Activated T-cell treated with anti-CD3 and anti-CD28 coated beads for 4 hours (primary cell): ENCODE results near the gene C19orf38.
"Not testable (repeated sequence)": the region's sequence is repeated elsewhere in the genome, so short reads cannot be mapped to it uniquely, and the experiment has no call there.

Source experiments
- DNase-seq: peaks from one replicate; pipeline ENCODE4 v3.0.0-alpha.2; 2020

The C19orf38 gene

DNA sequence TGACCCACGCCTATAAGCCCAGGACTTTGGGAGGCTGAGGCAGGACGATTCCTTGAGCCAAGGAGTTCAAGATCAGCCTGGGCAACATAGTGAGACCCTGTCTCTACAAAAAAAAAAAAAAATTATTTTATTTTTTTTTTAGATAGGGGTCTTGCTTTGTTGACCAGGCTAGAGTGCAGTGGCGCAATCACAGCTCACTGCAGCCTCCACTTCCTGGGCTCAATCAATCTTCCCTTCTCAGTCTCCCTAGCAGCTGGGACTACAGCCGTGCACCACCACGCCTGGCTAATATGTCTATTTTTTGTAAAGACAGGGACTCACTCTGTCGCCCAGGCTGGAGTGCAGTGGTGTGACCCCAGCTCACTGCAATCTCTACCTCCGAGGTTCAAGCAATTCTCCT lies 4.7 kb downstream of the C19orf38 start:
- no peak for DNase-seq

DNA sequence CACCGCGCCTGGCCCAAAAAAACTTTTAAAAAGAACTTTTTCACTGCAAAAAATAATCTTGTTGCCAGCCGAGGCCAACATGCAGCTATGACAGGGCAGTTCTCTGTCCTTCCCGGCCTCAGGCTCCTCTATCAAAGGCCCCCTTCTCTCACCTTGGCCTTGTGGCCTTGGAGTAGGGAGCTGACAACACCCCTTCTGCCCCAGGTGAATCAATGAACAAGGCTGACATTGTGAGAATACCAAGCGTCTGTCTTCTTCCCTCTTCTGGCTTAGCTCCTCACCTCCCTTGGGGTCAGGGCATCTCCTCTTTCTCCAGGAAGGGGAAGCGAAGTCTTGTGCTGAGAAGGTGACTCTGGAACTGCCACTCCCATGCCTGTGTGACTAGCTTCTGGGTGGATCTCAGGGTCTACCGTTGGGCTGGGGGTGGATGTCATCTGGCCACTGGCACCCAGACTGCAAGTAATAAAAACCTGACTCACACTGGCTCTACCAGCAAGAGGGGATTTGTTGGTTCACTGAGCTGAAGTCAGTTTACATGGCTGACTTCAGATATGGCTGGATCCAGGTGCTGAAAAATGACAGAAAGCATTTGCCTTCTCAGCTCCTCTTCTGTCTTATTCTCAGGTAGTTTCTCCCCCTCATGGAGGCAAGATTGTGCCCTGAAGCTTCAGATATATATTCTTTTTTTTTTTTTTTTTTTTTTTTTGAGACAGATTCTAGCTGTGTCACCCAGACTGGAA lies 6.3 kb downstream of the C19orf38 start:
- DNase-seq = no peak

DNA sequence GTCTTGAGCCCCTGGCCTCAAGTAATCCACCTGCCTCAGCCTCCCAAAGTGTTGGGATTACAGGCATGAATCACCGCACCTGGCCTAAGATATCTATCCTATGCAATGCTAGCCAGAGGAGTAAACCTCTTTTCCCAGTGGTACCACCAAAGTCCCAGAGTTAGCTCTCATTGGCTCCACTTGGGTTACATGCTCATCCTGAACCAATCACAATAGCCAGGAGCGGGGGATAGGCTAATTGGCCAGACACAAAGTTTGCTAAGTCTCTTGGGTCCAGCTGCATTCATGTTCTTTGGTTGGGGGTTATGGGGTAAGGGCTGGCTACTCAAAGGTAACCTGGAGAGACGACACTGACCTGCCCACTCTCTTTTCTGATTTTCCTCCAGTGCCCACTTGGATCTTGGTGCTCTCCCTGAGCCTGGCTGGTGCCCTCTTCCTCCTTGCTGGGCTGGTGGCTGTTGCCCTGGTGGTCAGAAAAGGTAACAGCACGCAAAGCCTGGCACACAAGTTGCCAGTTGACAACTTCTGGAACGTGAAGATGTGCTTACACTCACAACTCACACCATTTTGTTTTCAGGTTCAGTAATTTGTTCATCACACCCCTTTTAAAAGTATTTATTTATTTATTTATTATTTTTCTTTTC lies 7.8 kb downstream of the C19orf38 start:
- DNase-seq = no peak

DNA sequence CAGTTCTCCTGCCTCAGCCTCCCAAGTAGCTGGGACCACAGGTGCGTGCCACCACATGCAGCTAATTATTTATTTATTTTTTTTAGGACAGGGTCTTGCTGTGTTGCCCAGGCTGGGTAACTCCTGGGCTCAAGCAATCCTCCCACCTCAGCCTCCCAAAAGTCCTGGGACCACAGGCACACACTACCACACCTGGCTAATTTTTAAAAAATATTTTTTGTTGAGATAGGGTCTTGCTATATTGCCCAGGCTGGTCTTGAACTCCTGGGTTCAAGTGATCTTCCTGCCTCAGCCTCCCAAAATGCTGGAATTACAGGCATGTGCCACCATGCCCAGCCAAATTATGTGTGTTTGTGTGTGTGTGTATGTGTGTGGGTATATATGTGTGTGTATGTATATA lies 8.7 kb downstream of the C19orf38 start:
- not testable (repeated sequence) for DNase-seq

DNA sequence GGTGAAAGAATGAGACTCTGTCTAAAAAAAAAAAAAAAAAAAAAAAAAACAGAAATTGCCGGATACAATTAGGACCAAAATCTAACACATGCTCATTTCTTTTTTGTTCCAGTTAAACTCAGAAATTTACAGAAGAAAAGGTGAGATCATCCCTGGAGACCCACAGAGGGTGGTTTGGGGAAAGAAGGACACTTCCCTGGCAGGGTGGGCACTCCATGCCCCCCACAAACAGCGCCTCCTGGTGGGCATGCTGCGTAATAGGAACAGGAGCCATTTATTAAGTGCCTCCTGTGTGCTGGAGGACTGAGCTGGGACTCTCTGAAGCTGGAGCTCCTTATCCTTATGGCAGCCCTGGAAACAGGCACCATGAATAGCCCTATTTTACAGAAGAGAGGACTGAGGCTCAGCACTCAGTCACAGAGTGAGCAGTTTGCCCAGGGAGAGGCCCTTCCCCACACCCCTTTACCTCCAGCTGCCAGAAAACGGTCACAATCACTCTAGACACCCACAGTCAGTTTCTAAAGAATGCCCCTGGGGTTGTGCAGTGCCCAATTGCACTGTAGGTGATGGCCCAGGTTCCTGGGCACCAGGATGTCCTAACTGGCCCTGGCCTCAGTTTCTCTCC lies 10.1 kb downstream of the C19orf38 start:
- DNase-seq = no peak

DNA sequence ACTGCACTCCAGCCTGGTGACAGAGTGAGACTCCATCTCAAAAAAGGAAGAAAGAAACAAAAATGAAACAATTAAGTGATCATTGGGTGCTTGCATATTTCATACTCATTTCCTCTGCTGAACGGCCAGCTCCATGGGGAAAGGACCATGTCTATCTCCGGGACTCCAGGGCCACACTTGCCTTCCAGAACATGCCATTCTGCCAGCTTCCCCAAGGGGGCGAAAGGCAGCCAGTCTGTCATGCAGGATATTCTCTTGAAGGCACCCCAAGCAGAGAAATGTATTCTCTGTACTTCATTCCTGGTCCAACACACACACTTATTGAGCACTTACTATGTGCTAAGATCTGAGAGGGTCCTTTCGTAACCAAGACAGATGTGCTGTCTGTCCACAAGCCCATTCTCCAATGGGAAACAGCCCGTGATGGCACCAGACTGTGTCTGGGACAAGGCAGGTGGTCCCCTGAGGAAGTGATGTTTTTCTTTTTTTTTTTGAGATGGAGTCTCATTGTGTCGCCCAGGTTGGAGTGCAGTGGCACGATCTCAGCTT lies 13.0 kb downstream of the C19orf38 start:
- no peak for DNase-seq

DNA sequence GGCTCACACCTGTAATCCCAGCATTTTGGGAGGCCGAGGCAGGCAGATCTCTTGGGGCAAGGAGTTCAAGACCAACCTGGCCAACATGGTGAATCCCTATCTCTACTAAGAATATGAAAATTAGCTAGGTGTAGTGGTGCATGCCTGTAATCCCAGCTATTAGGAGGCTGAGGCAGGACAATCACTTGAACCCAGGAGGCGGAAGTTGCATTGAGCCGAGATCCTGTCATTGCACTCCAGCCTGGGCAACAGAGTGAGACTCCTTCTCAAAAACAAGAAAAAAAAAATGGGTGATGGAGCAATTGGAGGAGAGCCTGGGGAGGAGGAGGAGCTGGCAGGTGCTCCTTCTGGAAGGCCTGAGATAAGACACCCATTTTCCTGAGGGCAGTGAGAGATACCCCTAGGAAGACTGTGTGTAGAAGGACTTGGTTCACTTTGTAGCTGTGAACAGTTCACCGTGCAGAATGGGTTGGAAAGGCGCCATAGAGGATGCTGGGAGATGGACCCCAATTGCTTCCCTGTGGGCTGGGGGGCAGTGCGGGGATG lies 14.4 kb downstream of the C19orf38 start:
- DNase-seq = no peak

DNA sequence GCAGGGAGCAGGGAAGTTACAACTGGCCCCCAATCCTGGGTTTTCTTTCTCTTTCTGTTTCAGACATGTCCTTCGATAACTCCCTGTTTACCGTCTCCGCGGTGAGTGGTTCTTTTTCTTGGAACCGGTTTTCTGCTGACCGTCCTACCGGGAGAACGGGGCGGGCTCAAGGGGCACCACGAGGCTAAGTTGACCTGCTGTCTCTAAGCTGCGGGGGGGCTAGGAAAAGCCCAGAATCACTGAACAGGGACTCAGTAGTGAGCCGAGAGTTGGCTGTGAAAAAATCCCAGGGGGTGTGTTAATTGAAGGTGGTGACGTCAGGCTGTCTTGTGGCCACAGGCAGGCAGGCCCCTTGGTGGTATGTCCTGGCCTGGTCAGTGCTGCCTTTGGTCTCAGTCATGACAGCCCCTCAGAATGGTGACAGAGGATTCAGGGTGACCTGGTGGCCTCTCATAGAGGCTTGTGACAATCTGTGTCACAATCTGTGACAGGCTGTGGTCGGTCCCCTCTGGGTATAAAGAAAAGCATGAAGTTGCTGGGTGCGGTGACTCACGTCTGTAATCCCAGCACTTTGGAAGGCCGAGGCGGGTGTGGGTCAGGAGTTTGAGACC lies 15.0 kb downstream of the C19orf38 start:
- no peak for DNase-seq

DNA sequence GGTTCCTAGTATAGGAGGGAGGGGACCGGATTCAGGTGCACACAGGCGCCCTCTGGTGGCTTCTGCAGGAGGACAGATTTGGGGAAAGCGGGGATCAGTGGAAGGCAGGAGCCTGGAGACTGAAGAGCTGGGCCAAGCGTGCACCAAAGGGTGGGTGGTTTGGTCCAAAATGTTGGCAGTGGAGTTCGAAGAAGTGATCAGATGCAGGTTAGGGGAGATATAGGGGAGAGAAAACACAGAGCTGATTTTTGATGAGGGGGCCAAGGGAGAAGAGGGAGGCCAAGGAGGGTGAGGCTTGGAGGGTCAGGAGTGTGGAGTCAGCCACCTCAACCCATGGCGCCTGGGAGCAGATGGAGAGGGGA lies 16.3 kb downstream of the C19orf38 start:
- peak; percentile 70 for DNase-seq

DNA sequence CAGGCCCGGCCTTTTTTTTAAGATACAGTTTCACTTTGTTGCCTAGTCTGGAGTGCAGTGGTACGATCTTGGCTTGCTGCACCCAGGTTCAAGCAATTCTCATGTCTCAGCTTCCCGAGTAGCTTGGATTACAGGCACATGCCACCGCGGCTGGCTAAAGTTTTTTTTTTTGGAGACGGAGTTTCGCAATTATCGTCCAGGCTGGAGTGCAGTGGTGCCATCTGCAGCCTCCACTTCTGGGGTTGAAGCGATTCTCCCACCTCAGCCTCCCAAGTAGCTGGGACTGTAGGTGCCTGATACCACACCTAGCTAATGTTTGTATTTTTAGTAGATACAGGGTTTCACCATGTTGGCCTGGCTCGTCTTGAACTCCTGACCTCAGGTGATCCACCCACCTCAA lies 18.3 kb downstream of the C19orf38 start:
- DNase-seq = no peak

DNA sequence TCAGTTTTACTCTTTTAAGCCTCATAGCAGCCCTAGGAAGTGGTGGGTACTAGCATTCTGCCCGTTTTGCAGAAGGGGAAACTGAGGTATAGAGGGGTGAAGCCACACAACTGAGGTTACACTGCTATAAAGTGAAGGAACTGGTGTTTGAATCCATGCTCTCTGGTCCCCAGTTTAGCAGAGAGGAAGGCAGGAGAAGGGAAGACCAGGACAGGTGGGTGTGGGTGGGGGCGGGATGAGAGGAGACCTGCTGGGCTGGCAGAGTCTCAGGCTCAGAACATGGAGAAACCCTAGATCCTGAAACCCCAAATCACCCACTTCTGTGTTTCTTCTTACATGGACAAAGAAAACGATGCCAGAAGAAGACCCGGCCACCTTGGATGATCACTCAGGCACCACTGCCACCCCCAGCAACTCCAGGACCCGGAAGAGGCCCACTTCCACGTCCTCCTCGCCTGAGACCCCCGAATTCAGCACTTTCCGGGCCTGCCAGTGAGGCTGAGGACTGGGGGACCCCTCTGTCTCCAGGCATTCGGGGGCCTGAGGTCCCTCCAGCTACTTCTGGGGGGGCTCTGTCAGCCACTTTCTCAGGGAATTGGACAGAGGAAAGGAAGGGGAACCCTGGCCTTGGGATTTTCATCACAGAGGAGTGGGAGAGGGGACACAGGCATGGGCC lies 20.8 kb downstream of the C19orf38 start:
- no peak for DNase-seq

DNA sequence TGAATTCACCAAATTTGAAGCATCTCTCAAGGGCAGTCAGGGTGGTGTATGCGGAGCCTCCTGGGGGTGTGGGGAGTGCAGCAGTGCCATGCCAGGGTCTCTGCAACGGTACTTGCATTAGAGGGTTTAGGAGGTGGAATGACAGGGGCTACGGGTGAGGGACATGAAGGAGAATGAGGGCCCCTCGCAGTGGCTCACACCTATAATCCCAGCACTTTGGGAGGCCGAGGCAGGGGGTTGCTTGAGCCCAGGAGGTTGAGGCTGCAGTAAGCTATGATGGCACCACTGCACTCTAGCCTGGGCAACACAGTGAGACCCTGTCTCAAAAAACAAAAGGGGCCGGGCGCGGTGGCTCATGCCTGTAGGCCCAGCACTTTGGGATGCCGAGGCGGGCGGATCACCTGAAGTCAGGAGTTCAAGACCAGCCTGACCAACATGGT lies 21.7 kb downstream of the C19orf38 start:
- not testable (repeated sequence) for DNase-seq

DNA sequence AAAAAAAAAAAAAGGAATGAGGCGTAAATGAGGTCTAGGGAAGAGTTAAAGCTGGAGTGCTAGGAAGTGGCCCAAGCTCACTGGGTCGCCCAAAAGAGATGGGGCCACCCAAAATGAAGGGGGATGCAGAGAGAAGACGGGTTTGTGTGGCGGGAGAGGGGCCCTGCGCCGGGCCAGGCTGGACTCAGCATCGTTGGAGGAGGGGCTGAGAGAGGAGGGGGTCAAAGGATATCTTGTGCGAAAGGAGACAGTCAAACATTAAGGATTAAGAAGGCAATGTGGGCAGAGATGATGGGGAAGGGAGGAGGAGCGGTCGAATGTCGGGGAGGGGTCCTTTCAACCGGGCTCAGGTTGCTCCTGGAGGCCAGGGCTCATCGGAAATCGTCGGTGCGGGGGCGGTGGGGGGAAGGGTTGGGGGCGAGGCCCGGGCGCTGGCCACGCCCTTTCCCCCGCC lies 22.3 kb downstream of the C19orf38 start:
- DNase-seq = no peak

DNA sequence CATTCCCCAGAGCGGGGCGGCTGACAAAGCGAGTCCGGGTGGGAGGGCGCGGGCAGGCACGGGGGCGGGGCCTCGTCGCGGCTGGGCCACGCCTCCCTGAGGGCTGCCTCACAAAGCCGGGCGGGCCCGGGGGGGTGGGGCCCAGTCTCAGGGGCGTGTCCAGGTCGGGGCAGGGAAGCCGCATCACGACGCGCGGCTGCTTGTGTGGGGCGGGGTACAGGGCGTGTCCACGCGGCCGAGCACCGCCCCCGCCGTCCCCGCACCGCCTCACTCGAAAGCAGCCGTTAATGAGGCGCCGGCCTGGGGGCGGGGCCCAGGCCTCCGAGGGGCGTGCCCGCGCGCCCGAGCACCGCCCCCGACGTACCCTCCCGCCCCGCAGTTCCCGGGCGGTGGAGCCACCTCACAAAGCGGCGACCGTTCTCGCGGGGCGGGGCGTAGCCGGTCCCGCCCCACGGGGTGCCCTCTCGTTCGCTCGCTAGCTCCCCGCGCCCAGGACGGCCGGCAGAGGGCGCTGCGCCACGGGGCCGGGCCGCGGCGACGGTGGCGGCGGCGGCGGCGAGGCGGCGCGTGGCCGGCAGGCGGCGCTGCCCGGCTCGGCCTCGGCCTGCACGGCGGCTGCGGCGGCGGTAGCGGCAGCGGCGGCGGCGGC lies 22.9 kb downstream of the C19orf38 start, which contains the start of gene CARM1:
Gene CARM1 (plus strand): TSS at position 599 of the 649 bp plus-strand sequence. CDS start 150 bp downstream, outside the sequence.
- peak; percentile 99 for DNase-seq

DNA sequence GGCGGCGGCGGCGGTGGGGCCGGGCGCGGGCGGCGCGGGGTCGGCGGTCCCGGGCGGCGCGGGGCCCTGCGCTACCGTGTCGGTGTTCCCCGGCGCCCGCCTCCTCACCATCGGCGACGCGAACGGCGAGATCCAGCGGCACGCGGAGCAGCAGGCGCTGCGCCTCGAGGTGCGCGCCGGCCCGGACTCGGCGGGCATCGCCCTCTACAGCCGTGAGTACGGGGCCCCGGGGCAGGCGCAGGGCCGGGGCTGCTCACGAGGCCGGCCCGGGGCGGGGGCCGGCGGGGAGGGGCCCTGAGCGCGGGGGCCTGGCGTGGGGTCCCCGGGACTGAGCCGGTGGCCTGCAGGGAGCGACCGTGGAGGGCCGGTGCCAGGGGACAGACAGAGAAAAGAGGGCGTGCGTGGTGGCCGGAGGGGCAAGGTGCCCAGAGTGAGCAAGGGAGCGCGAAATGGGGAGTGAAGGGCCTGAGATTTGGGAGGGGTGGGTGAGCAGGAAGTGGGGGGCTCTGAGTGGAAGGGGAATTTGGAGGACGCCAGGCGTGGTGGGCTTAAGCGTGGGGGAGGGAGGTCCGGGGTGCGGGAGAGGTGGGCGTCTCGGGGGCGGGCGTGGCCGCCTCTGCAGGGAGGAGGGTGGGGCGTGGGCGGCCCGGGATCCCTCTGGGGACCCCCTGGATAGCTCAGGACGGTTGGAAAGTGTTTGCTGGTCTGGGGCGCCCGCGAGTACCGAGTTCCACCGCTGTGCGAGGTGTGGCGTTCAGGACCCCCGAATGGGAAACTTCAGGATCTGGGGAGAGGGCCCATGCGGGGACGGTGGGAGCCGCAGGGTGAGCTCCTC lies 23.7 kb downstream of the C19orf38 start:
- DNase-seq = peak; percentile 14

DNA sequence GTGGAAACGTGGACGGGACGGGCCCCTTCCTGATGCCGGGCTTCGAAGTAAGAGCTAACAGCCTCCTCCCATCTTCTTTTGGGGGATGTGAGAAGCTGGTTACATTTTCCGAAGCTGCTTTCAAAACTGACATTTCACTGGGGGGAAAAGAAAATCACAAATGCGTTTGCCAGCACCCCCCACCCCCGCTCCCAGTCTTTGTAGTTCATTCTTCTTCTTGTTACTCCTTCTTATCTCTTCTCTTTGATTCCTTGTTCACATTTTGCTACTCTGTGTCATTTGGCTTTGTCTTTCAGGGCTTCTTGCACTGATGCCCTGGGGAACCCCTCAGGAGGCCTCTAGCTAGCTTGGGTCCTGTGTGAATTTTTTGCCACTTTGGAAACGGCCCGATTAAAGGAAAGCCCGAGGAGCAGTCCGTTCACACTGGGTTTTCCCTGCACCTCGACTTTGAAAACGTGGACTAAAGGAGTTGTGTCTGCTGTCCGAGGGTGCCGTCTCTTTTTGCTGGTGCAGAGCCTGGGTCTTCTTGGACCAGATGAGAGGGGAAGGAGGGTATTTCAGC lies 24.4 kb downstream of the C19orf38 start:
- peak; percentile 24 for DNase-seq

DNA sequence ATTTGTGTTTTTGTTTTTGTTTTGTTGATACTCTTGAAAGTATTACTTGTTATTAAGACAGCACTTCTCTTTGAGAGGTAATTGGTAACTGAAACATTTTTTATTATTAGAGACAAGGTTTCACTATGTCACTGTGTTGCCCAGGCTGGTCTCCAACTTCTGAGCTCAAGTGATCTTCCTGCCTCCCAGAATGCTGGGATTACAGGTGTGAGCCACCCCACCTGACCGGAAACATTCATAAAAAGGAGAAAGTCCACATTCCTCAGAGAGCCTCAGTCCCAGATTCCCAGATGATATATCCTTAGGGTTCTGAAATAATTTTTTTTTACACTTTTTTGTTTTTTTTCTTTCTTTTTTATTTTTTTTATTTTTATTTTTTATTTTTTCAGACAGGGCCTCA lies 25.8 kb downstream of the C19orf38 start:
- no peak for DNase-seq

DNA sequence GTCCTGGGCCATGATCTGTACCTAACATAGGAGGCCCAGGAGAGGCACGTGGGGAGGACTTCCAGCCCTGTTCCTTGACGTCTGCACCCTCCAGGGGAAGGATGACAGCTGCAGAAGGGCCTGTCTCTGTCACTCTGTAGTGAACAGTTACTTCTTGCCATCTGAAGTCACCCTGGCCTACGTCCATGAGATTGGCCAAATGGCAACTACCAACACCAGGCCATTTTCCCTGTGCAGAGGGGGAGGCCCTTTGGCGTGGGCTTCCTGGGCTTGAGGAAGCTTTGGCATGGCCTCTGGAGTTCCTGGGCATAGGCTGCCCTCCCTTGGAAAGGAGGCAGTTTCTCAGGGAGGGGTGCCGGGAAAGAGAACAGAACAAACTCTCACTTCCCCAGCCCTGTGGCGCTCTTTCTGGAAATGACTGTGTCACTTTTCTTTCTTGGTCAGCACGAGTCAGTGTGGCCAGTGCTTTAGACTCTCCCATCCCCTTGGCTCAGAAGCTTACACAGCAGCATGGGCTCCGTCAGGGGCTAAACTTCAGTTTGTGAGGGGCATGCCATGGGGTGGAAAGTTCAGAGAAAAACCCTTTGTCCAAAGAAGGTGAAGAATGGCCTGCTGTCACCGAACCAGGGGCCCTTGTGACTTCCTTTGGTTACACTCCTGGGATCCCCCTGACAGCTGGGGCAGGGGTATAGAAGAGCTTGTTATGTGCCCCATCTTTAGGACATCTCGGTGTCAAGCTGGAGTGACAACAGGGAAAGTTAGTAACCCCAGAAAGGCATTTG lies 28.4 kb downstream of the C19orf38 start:
- no peak for DNase-seq

DNA sequence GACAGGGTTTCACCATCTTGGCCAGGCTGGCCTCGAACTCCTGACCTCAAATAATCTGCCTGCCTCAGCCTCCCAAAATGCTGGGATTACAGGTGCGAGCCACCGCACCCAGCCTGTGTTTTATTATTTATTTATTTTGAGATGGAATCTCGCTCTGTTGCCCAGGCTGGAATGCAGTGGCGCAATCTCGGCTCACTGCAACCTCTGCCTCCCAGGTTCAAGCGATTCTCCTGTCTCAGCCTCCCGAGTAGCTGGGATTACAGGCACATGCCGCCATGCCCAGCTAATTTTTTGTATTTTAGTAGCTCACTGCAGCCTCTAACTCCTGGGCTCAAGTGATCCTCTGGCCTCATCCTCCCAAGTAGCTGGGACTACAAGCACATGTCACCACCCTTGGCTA lies 29.4 kb downstream of the C19orf38 start:
- not testable (repeated sequence) for DNase-seq

DNA sequence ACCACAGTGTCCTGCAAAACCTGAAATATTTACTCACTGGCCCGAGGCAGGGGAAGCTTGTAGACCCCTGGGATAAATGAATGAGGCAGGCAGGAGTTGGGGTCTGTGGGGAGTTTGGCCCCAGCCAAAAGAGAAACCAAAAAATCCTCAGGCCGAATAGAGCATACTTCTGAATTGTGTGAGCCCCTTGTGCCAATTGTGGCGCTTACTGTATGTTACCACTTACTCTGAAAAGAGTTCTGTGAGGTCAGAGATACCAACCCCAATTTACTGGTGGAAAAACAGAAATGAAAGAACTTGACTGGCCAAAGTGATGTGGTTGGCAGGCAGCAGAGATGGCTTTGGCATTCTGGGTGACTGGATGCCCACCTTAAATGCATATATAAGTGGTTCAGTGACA lies 30.0 kb downstream of the C19orf38 start:
- DNase-seq = no peak
